HepG2 (cell line): ENCODE results near the gene EGLN1. TPM values are rescaled to one million over a fixed set of nuclear protein-coding genes. Genes with fewer than 3 reads are reported as not detected.

Source experiments
- ATAC-seq: fragments of 200-7000 bp; cut with Tn5 transposase; 3 replicates; pipeline ENCODE4 v1.9.1; 2020; ENCODE audit warnings: mild to moderate bottlenecking, moderate library complexity
- Bru-seq: library from RNA; stranded (reverse); fragments of 400-500 nt; gene quantifications from one replicate; lab custom pipeline; 2021; lab: Mats Ljungman, UMichigan
- BruChase-seq, 2 experiments: library from RNA; stranded (reverse); fragments of 400-500 nt; gene quantifications; one replicate each; lab custom pipeline; 2021; lab: Mats Ljungman, UMichigan
- BruUV-seq: library from RNA; stranded (reverse); fragments of 400-500 nt; replicated peaks from 2 replicates; lab custom pipeline; 2021; lab: Mats Ljungman, UMichigan
- CTCF ChIA-PET: fragments of 300-600 bp; formaldehyde crosslinking; extraction: SDS; loops from one replicate; lab custom pipeline; 2021; ENCODE audit warnings: low total read pairs, inconsistent platforms, low intra/inter-chr PET ratio; lab: Yijun Ruan, JAX
- POLR2A ChIA-PET: fragments of 350-600 bp; sonication (Branson Sonifier 250); formaldehyde crosslinking; loops from one replicate; lab custom pipeline; 2020; ENCODE audit warnings: antibody characterized with exemption, inconsistent platforms; lab: Yijun Ruan, JAX
- DNase-seq: peaks from one replicate; pipeline ENCODE4 v3.0.0-alpha.2; 2015; ENCODE audit warnings: low spot score
- FAIRE-seq: peaks from 3 replicates; lab custom pipeline; 2011; peaks lifted over from hg19 to GRCh38; lab: Jason Lieb, UNC
- H2AFZ ChIP-seq: one replicate; pipeline ENCODE4 v1.6.1; 2011; ENCODE audit warnings: low read length, inconsistent platforms
- H3K27ac ChIP-seq: fragments of 300-600 bp; 3 replicates; pipeline ENCODE4 v1.8.0; 2011; ENCODE audit warnings: mixed run types, mild to moderate bottlenecking, mixed read lengths, low read length, inconsistent platforms; ENCODE audit not compliant: insufficient read depth; ENCODE audit errors: extremely low read length
- H3K27me3 ChIP-seq, 2 experiments: fragments of 200-600 bp in 1 of 2; 2 replicates in 1 of 2; 3 replicates in 1 of 2; pipeline versions ENCODE4 v1.6.0 to v1.8.0; 2011; ENCODE audit warnings: low read length in 2 of 2, mild to moderate bottlenecking in 2 of 2, moderate library complexity in 2 of 2, inconsistent platforms in 1 of 2; ENCODE audit not compliant: insufficient read depth in 2 of 2, control insufficient read depth in 1 of 2
- H3K36me3 ChIP-seq, 2 experiments: fragments of 200-600 bp in 1 of 2; replicated peaks in 1 of 2; 2 replicates in 1 of 2; 3 replicates in 1 of 2; pipeline versions ENCODE4 v1.5.1 to v1.8.0; 2011; ENCODE audit warnings: low read length in 2 of 2, inconsistent platforms in 1 of 2; ENCODE audit not compliant: insufficient read depth in 2 of 2, control insufficient read depth in 1 of 2
- H3K4me1 ChIP-seq: 2 replicates; pipeline ENCODE4 v1.5.1; 2012; ENCODE audit warnings: low read length, inconsistent platforms; ENCODE audit not compliant: insufficient read depth
- H3K4me2 ChIP-seq: 2 replicates; pipeline ENCODE4 v1.6.0; 2011; ENCODE audit warnings: low read depth, low read length, inconsistent platforms
- H3K4me3 ChIP-seq, 3 experiments: fragments of 200-600 bp in 1 of 3; sonication (generic), shearing (Covaris generic) in 1 of 3; replicated peaks in 1 of 3; 2 replicates each; pipeline ENCODE4 v1.5.1; 2011 to 2016; ENCODE audit warnings: low read length in 3 of 3, inconsistent platforms in 2 of 3, low read depth in 2 of 3, mild to moderate bottlenecking in 2 of 3, control low read depth in 1 of 3, mixed read lengths in 1 of 3; ENCODE audit not compliant: insufficient read depth in 1 of 3
- H3K79me2 ChIP-seq: one replicate; pipeline ENCODE4 v1.6.1; 2011; ENCODE audit warnings: low read length, inconsistent platforms; ENCODE audit not compliant: insufficient read depth
- H3K9ac ChIP-seq: 2 replicates; pipeline ENCODE4 v1.6.0; 2011; ENCODE audit warnings: mild to moderate bottlenecking, low read depth, low read length, inconsistent platforms; ENCODE audit not compliant: insufficient read depth
- H3K9me3 ChIP-seq: 2 replicates; pipeline ENCODE4 v1.5.1; 2012; ENCODE audit warnings: mild to moderate bottlenecking, low read length
- H4K20me1 ChIP-seq: 2 replicates; pipeline ENCODE4 v1.6.0; 2011; ENCODE audit warnings: inconsistent platforms, mild to moderate bottlenecking, low read length, moderate library complexity; ENCODE audit not compliant: insufficient read depth
- CC2D1A ChIP-seq: sonication (generic); formaldehyde crosslinking; IDR thresholded peaks from 2 replicates; pipeline ENCODE4 v1.8.1; 2023; ENCODE audit warnings: mild to moderate bottlenecking, missing genetic modification reagents
- CEBPB ChIP-seq: IDR thresholded peaks from 2 replicates; pipeline ENCODE4 v1.6.1; 2011; ENCODE audit warnings: low read depth, low read length, improper control_type of control experiment, borderline replicate concordance
- MAF1 ChIP-seq: sonication (generic); formaldehyde crosslinking; IDR thresholded peaks from 2 replicates; pipeline ENCODE4 v1.5.0; 2020; ENCODE audit warnings: missing genetic modification reagents, borderline replicate concordance
- MATR3 ChIP-seq: sonication (generic); formaldehyde crosslinking; IDR thresholded peaks from 2 replicates; pipeline ENCODE4 v1.4.0; 2020; ENCODE audit warnings: missing genetic modification reagents
- MEIS1 ChIP-seq: sonication (generic); formaldehyde crosslinking; IDR thresholded peaks from 2 replicates; pipeline ENCODE4 v1.9.0; 2021; ENCODE audit warnings: mild to moderate bottlenecking, missing genetic modification reagents, moderate library complexity, borderline replicate concordance
- SIX1 ChIP-seq: sonication (generic); formaldehyde crosslinking; IDR thresholded peaks from 2 replicates; pipeline ENCODE4 v1.4.0; 2020; ENCODE audit warnings: missing genetic modification reagents, borderline replicate concordance
- ZNF407 ChIP-seq: sonication (generic); formaldehyde crosslinking; IDR thresholded peaks from one replicate; pipeline ENCODE4 v1.5.1; 2020; ENCODE audit warnings: mild to moderate bottlenecking, missing genetic modification reagents; ENCODE audit errors: not compliant biosample characterization
- ZNF619 ChIP-seq: sonication (generic); formaldehyde crosslinking; IDR thresholded peaks from 2 replicates; pipeline ENCODE4 v1.4.0; 2020; ENCODE audit warnings: mild to moderate bottlenecking, missing genetic modification reagents
- WGBS: methylation state at CpG from one replicate; pipeline ENCODE4 v1.1.6; 2017; ENCODE audit warnings: low lambda C conversion rate; 5-methylcytosine and 5-hydroxymethylcytosine counted together
- in situ Hi-C: cut with HindIII; loops from 2 replicates; pipeline ENCODE4 v1.10.0; 2017; ENCODE audit warnings: low pct_unique_long_range_greater_than_20kb; ENCODE audit not compliant: extremely low pct_ligation_motif_present
- intact Hi-C: fragments of 100-400 bp; cut with micrococcal nuclease; formaldehyde crosslinking; loops from one replicate; pipeline ENCODE4 v1.10.0; 2022; ENCODE audit not compliant: unreplicated experiment
- long read RNA-seq, 2 experiments: library from RNA in 1 of 2; library from polyadenylated mRNA in 1 of 2; stranded (forward) in 1 of 2; unstranded in 1 of 2; transcript quantifications; one replicate each; pipeline ENCODE4 v2.0.0, GENCODE V29; 2019 to 2022
- polyA minus RNA-seq, 3 experiments: library from RNA; depleted of rRNA, polyadenylated mRNA; stranded (reverse); fragments of >200 nt; gene quantifications; 2 replicates each; pipeline ENCODE4 v1.2.3, GENCODE V29; 2011; ENCODE audit warnings: low replicate concordance in 1 of 3
- polyA plus RNA-seq, 8 experiments: library from polyadenylated mRNA; depleted of rRNA in 3 of 8; stranded (reverse) in 7 of 8; unstranded in 1 of 8; fragments of >200 nt; fragmentation: Illumina TruSeq in 4 of 8; extraction: Trizol in 4 of 8; gene quantifications; 2 replicates each; pipeline versions ENCODE4 v1.2.1 to v1.2.3, GENCODE V29; 2011 to 2016; ENCODE audit warnings: low read depth in 4 of 8, missing spikeins in 1 of 8, mixed read lengths in 1 of 8; ENCODE audit not compliant: insufficient read depth in 1 of 8
- total RNA-seq, 5 experiments: library from RNA; depleted of rRNA; stranded (reverse); fragments of >200 nt; fragmentation: Illumina TruSeq; extraction: Trizol; gene quantifications; 2 replicates each; pipeline ENCODE4 v1.2.3, GENCODE V29; 2016; ENCODE audit warnings: low read depth in 1 of 5

Gene EGLN1
- total RNA-seq (2016; rRNA removed; fragmentation: Illumina TruSeq; extraction: Trizol), result 34.4 and 38.2 TPM in 2 replicates
- 5.4 and 8.9 TPM in 2 replicates for total RNA-seq (2016; cell fraction: cytosol; rRNA removed; fragmentation: Illumina TruSeq; extraction: Trizol; ENCODE audit: low read depth)
- total RNA-seq (2016; cell fraction: insoluble cytoplasmic fraction; rRNA removed; fragmentation: Illumina TruSeq; extraction: Trizol), result 35.4 and 39.1 TPM in 2 replicates
- 24.6 TPM in 2 replicates for total RNA-seq (2016; cell fraction: membrane; rRNA removed; fragmentation: Illumina TruSeq; extraction: Trizol)
- total RNA-seq (2016; cell fraction: nucleus; rRNA removed; fragmentation: Illumina TruSeq; extraction: Trizol), result 18.5 and 19.0 TPM in 2 replicates
- polyA plus RNA-seq (2011; rRNA removed), result 34.0 and 44.1 TPM in 2 replicates
- polyA plus RNA-seq (2011; cell fraction: cytosol; rRNA removed), result 14.2 and 22.5 TPM in 2 replicates
- 10.6 and 13.2 TPM in 2 replicates for polyA plus RNA-seq (2011; cell fraction: nucleus; rRNA removed)
- 42.4 and 51.8 TPM in 2 replicates for polyA plus RNA-seq (2012)
- polyA plus RNA-seq (2016; cell fraction: cytosol; fragmentation: Illumina TruSeq; extraction: Trizol; ENCODE audit: low read depth), result 3.9 and 5.0 TPM in 2 replicates
- 29.2 and 31.8 TPM in 2 replicates for polyA plus RNA-seq (2016; cell fraction: insoluble cytoplasmic fraction; fragmentation: Illumina TruSeq; extraction: Trizol; ENCODE audit: low read depth)
- 12.2 and 13.6 TPM in 2 replicates for polyA plus RNA-seq (2016; cell fraction: membrane; fragmentation: Illumina TruSeq; extraction: Trizol; ENCODE audit: low read depth)
- 14.1 and 15.7 TPM in 2 replicates for polyA plus RNA-seq (2016; cell fraction: nucleus; fragmentation: Illumina TruSeq; extraction: Trizol; ENCODE audit: insufficient read depth, low read depth)
- polyA minus RNA-seq (2011; rRNA and poly(A)+ RNA removed; ENCODE audit: low replicate concordance), result 10.6 and 21.6 TPM in 2 replicates
- polyA minus RNA-seq (2011; cell fraction: cytosol; rRNA and poly(A)+ RNA removed), result 37.5 and 53.9 TPM in 2 replicates
- 54.3 and 59.9 TPM in 2 replicates for polyA minus RNA-seq (2011; cell fraction: nucleus; rRNA and poly(A)+ RNA removed)
- percentile 92 among the genes with signal in this experiment for Bru-seq, nascent RNA
- percentile 87 among the genes with signal in this experiment for BruChase-seq, experiment 1, labeled RNA remaining after a 6-hour chase
- BruChase-seq, experiment 2, labeled RNA remaining after a 2-hour chase, result percentile 84 among the genes with signal in this experiment
- long read RNA-seq, experiment 1, full-length matches to known transcripts, result 5 of 7 reads
- long read RNA-seq, experiment 1, partial matches to known transcripts, result 1 of 7 reads
- long read RNA-seq, experiment 1, other reads (novel, unspliced or antisense), result 1 of 7 reads
- long read RNA-seq, experiment 2, full-length matches to known transcripts, result 25 of 87 reads
- long read RNA-seq, experiment 2, partial matches to known transcripts, result 1 of 87 reads
- long read RNA-seq, experiment 2, other reads (novel, unspliced or antisense), result 61 of 87 reads

GRCh38 chr1:231421971-231422797 lies at the start of gene EGLN1:
EGLN1 (minus strand) TSS chr1:231422287; CDS start chr1:231421888, 399 bp downstream.
- no TSS peak for BruUV-seq
- Histone ChIP-seq H3K4me2 (peak within 1 kb of the TSS; percentile 86), H3K9me3 (no peaks in the 10 kb centered on the region), H3K36me3 (no peaks in the 10 kb centered on the region), H3K9ac (peak within 1 kb of the TSS; percentile 94), H4K20me1 (peaks cover 41% of the 10 kb centered on the region), H3K79me2 (peaks cover 45% of the 10 kb centered on the region), H3K4me1 (peaks cover 24% of the 10 kb centered on the region), H3K27me3 (no peaks in the 10 kb centered on the region; a peak in 1 of 5 replicates), H3K4me3 (peak within 1 kb of the TSS; percentile 89 to 100 (median 99)), H2AFZ (no peak within 1 kb of the TSS), H3K27ac (peak within 1 kb of the TSS; percentile 99)
- no peak for FAIRE-seq
- intact Hi-C loops (loop anchor here (2.0 to 5.0 kb wide), 2 partner anchors 65 to 130 kb away; no protein-coding TSS in a partner anchor), in situ Hi-C loops (loop anchor here (10.0 kb wide), 1 partner anchor 113 kb away; no protein-coding TSS in a partner anchor)
- ChIA-PET CTCF (no interaction called here), POLR2A (interaction anchor here (1.0 to 1.2 kb wide), 2 partner anchors 156 to 181 kb away, joined by 3 read pairs; no protein-coding TSS in a partner anchor)
- DNase-seq, result peak; percentile 82
- ATAC-seq, result peak; percentile 89
- WGBS, result 0% methylated on average over 9 of the region's 104 CpGs
- no peak for TF ChIP-seq CC2D1A (CRISPR knock-in tag)
- peak; percentile 78 for TF ChIP-seq ZNF407 (CRISPR knock-in tag)
- TF ChIP-seq MATR3, result no peak
- TF ChIP-seq MEIS1 (CRISPR knock-in tag), result no peak
- no peak for TF ChIP-seq MAF1 (CRISPR knock-in tag)
- no peak for TF ChIP-seq CEBPB
- peak; percentile 85; the same call in 1 of the 2 replicates for TF ChIP-seq ZNF619 (CRISPR knock-in tag)
- no peak for TF ChIP-seq SIX1
